HEK293 (cell line): ENCODE measurements around the gene ARHGAP28.

Experiments
- BCL6B ChIP-seq: fragments of 450-650 bp; formaldehyde crosslinking; IDR thresholded peaks from 2 replicates; pipeline ENCODE4 v1.5.1; 2017; ENCODE audit warnings: missing biosample characterization, missing genetic modification characterization
- GLI2 ChIP-seq: fragments of 450-650 bp; formaldehyde crosslinking; IDR thresholded peaks from 2 replicates; pipeline ENCODE4; 2017; ENCODE audit warnings: missing biosample characterization, missing genetic modification characterization, low read depth, borderline replicate concordance
- HOXC10 ChIP-seq: sonication (generic); formaldehyde crosslinking; IDR thresholded peaks from 2 replicates; pipeline ENCODE4 v1.8.1; 2023; ENCODE audit warnings: mild to moderate bottlenecking, missing genetic modification reagents
- PRDM10 ChIP-seq: fragments of 450-650 bp; formaldehyde crosslinking; IDR thresholded peaks from 2 replicates; pipeline ENCODE4 v1.5.1; 2016; ENCODE audit warnings: missing biosample characterization, missing genetic modification characterization
- TRIM28 ChIP-seq: IDR thresholded peaks from 2 replicates; pipeline ENCODE4 v1.6.1; 2011; ENCODE audit warnings: low read length, control low read depth, borderline replicate concordance
- YY1 ChIP-seq: fragments of 450-650 bp; formaldehyde crosslinking; IDR thresholded peaks from 2 replicates; pipeline ENCODE4 v1.5.1; 2018; ENCODE audit warnings: missing biosample characterization, missing genetic modification characterization
- ZBTB20 ChIP-seq: fragments of 450-650 bp; formaldehyde crosslinking; IDR thresholded peaks from 2 replicates; pipeline ENCODE4 v1.5.1; 2016; ENCODE audit warnings: missing biosample characterization, missing genetic modification characterization
- ZBTB21 ChIP-seq: fragments of 450-650 bp; formaldehyde crosslinking; IDR thresholded peaks from 2 replicates; pipeline ENCODE4 v1.5.1; 2017; ENCODE audit warnings: missing biosample characterization, missing genetic modification characterization
- ZBTB49 ChIP-seq: fragments of 450-650 bp; formaldehyde crosslinking; IDR thresholded peaks from 2 replicates; pipeline ENCODE4 v1.5.1; 2016; ENCODE audit warnings: missing biosample characterization, missing genetic modification characterization, low read depth
- ZFP3 ChIP-seq: fragments of 450-650 bp; formaldehyde crosslinking; IDR thresholded peaks from 2 replicates; pipeline ENCODE4 v1.5.1; 2016; ENCODE audit warnings: low read depth, missing biosample characterization, missing genetic modification characterization
- ZNF132 ChIP-seq: fragments of 450-650 bp; formaldehyde crosslinking; IDR thresholded peaks from 2 replicates; pipeline ENCODE4 v1.5.1; 2017; ENCODE audit warnings: missing biosample characterization, missing genetic modification characterization, borderline replicate concordance
- ZNF148 ChIP-seq: fragments of 450-650 bp; formaldehyde crosslinking; IDR thresholded peaks from 2 replicates; pipeline ENCODE4 v1.5.0; 2017; ENCODE audit warnings: missing biosample characterization, missing genetic modification characterization, borderline replicate concordance
- ZNF19 ChIP-seq: fragments of 450-650 bp; formaldehyde crosslinking; IDR thresholded peaks from 2 replicates; pipeline ENCODE4; 2016; ENCODE audit warnings: missing biosample characterization, missing genetic modification characterization, low read depth
- ZNF248 ChIP-seq: fragments of 450-650 bp; formaldehyde crosslinking; IDR thresholded peaks from 2 replicates; pipeline ENCODE4 v1.5.1; 2017; ENCODE audit warnings: missing biosample characterization, missing genetic modification characterization
- ZNF274 ChIP-seq, 2 experiments: fragments of 200-500 bp in 1 of 2; fragments of 450-650 bp in 1 of 2; sonication (Bioruptor generic) in 1 of 2; formaldehyde crosslinking in 1 of 2; IDR thresholded peaks; 2 replicates each; pipeline versions ENCODE4 v1.5.1 to v1.6.1; 2014 to 2016; ENCODE audit warnings: borderline replicate concordance in 1 of 2, inconsistent platforms in 1 of 2, low read length in 1 of 2, missing biosample characterization in 1 of 2, missing genetic modification characterization in 1 of 2
- ZNF501 ChIP-seq: fragments of 450-650 bp; formaldehyde crosslinking; IDR thresholded peaks from 2 replicates; pipeline ENCODE4 v1.5.1; 2016; ENCODE audit warnings: missing biosample characterization, missing genetic modification characterization
- ZNF514 ChIP-seq: fragments of 450-650 bp; formaldehyde crosslinking; IDR thresholded peaks from 2 replicates; pipeline ENCODE4 v1.5.1; 2016; ENCODE audit warnings: missing biosample characterization, missing genetic modification characterization
- ZNF560 ChIP-seq: fragments of 450-650 bp; formaldehyde crosslinking; IDR thresholded peaks from 2 replicates; pipeline ENCODE4 v1.5.1; 2017; ENCODE audit warnings: missing biosample characterization, missing genetic modification characterization, borderline replicate concordance
- ZNF654 ChIP-seq: fragments of 450-650 bp; formaldehyde crosslinking; IDR thresholded peaks from 2 replicates; pipeline ENCODE4 v1.5.1; 2016; ENCODE audit warnings: low read depth, missing biosample characterization, missing genetic modification characterization
- ZNF658 ChIP-seq: fragments of 450-650 bp; formaldehyde crosslinking; IDR thresholded peaks from 2 replicates; pipeline ENCODE4; 2016; ENCODE audit warnings: missing biosample characterization, missing genetic modification characterization
- ZNF660 ChIP-seq: fragments of 450-650 bp; IDR thresholded peaks from 2 replicates; pipeline ENCODE4 v1.5.1; 2018; ENCODE audit warnings: missing biosample characterization, mild to moderate bottlenecking, missing genetic modification characterization
- ZNF704 ChIP-seq: fragments of 450-650 bp; formaldehyde crosslinking; IDR thresholded peaks from 2 replicates; pipeline ENCODE4 v1.5.1; 2016; ENCODE audit warnings: missing biosample characterization, missing genetic modification characterization
- ZNF76 ChIP-seq: fragments of 450-650 bp; formaldehyde crosslinking; IDR thresholded peaks from 2 replicates; pipeline ENCODE4; 2016; ENCODE audit warnings: low read depth, missing biosample characterization, missing genetic modification characterization, borderline replicate concordance
- ZNF777 ChIP-seq: fragments of 450-650 bp; formaldehyde crosslinking; IDR thresholded peaks from 2 replicates; pipeline ENCODE4 v1.5.1; 2017; ENCODE audit warnings: missing biosample characterization, missing genetic modification characterization, borderline replicate concordance
- ZNF843 ChIP-seq: fragments of 450-650 bp; formaldehyde crosslinking; IDR thresholded peaks from 2 replicates; pipeline ENCODE4 v1.5.1; 2016; ENCODE audit warnings: missing biosample characterization, missing genetic modification characterization
- ZSCAN4 ChIP-seq: fragments of 450-650 bp; formaldehyde crosslinking; IDR thresholded peaks from 2 replicates; pipeline ENCODE4 v1.5.1; 2017; ENCODE audit warnings: missing biosample characterization, missing genetic modification characterization
- ZXDB ChIP-seq: fragments of 450-650 bp; formaldehyde crosslinking; IDR thresholded peaks from 2 replicates; pipeline ENCODE4 v1.5.1; 2016; ENCODE audit warnings: missing biosample characterization, missing genetic modification characterization

Gene ARHGAP28

GRCh38 chr18:6775702-6776101 is 46.2 kb downstream of the ARHGAP28 start (continued):
- TF ChIP-seq ZBTB49 (no peak), ZNF76 (tag by site-specific recombination) (no peak), ZNF843 (tag by site-specific recombination) (peak; percentile 83), GLI2 (tag by site-specific recombination) (no peak), ZNF654 (tag by site-specific recombination) (no peak), TRIM28 (no peak), ZNF704 (tag by site-specific recombination) (no peak), ZSCAN4 (tag by site-specific recombination) (no peak), ZFP3 (tag by site-specific recombination) (no peak), ZNF132 (tag by site-specific recombination) (no peak), ZNF560 (tag by site-specific recombination) (no peak), ZNF248 (no peak), PRDM10 (tag by site-specific recombination) (peak; percentile 12; the same call in 1 of the 2 replicates), ZNF660 (tag by site-specific recombination) (no peak), ZNF658 (no peak), HOXC10 (no peak), ZNF148 (tag by site-specific recombination) (no peak), ZNF501 (tag by site-specific recombination) (no peak), ZNF514 (no peak), YY1 (tag by site-specific recombination) (no peak), ZNF274 (IDR thresholded peaks at IDR 0.05; ENCODE audit: low read length) (no peak), ZNF274 (tag by site-specific recombination; IDR thresholded peaks at IDR 0.05; ENCODE audit: borderline replicate concordance) (no peak), ZXDB (tag by site-specific recombination) (no peak), ZNF777 (tag by site-specific recombination) (no peak), BCL6B (no peak), ZBTB20 (tag by site-specific recombination) (no peak), ZNF19 (tag by site-specific recombination) (no peak), ZBTB21 (tag by site-specific recombination) (no peak)
